Measurements from ENCODE around the gene CHRNG.

The CHRNG gene

DNA sequence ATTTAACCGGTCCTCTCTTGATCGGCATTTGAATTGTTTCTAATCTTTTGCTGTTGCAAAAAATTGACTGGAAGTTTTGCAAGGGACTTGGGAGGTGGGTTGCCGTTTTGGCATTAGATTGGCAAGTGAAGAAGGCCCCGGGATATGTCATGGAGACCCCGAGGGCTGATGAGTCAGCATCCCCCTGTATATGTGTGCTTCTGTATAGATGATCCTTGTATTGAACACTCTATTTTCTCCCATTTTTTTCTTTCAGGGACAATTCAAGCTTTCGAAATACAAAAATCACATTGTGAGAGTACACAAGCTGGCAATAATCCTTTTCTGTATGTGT, 41.1 kb downstream of the CHRNG start:
- no peak for DNase-seq

DNA sequence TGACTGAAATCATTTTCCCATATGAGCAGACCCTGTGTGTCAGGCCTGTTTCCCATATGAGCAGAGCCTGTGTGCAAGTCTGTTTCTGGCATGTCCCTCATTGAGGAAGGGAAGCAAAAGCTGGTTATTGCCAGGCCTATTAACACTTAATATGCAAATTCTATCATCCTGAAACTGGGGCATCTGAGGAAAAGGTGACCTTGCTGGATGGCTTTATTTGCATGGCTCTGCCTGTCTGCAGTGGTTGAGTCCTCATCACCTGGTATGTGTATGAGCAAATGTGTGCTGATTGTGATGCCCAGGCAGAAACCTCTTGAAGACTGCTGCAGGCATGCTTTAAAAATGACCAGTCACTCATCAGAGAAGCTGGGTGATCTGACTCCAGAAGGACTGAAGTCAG, 42.2 kb downstream of the CHRNG start:
- no peak for DNase-seq

- no peak for DNase-seq
These were observed 44.7 kb downstream of the CHRNG start for GRCh38 chr2:232584238-232584637.

DNA sequence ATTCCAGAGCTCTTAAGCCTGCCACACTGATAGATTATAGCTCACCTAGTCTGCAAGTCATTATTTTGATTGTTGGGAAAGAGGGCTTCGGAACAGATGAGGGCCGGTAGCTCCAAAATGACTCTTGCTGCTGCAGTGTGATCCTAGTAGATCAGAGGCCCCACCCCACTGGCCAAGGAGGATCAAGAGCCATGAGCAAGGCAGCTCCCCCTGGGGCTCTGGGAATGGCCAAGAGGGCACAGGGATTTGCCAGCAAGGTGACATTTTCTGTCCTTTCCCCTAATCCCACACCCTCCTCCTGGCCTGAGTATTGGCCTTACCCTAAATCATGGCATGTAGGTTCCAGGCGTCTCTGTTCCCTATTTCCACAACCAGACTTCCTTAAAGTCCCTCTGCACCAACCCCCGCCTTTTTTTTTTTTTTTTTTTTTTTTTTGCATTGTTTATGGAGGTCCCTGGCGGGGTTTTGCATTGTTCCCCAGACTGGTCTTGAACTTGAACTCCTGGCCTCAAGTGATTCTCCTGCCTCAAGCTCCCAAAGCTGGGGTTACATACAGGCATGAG, 47.5 kb downstream of the CHRNG start:
- no peak for DNase-seq

- no peak for DNase-seq
These were observed 48.0 kb downstream of the CHRNG start for GRCh38 chr2:232587512-232587911.

- DNase-seq: no peak
These were observed 48.5 kb downstream of the CHRNG start for GRCh38 chr2:232588031-232588430.

GRCh38 chr2:232588680-232589585, 49.4 kb downstream of the CHRNG start:
- peak; percentile 25 for DNase-seq

GRCh38 chr2:232592772-232593395, 53.4 kb downstream of the CHRNG start:
- DNase-seq: peak; percentile 93

DNA sequence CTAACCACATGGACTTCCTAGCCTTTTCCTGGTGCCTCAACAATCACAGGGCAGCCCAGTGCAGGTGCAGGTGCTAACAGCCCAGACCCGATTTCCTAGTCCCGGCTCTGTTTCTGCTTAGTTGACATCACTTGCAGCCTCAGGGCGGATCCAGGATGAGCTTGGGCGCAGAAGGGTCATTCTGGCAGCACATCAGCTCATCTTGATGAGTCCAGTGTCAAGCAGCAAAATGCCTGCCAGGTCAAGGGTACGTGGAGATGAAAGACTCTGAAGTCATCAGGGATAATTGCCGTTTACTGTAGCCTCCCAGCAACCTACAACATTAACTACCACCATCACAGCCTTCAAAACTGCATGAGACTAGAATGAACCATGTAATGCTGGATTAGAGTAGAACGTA, 54.5 kb downstream of the CHRNG start:
- no peak for DNase-seq

Measured in kidney glomerular epithelial cell (primary cell).